Measurements from ENCODE around the gene EPHB1.

EPHB1 gene

DNA sequence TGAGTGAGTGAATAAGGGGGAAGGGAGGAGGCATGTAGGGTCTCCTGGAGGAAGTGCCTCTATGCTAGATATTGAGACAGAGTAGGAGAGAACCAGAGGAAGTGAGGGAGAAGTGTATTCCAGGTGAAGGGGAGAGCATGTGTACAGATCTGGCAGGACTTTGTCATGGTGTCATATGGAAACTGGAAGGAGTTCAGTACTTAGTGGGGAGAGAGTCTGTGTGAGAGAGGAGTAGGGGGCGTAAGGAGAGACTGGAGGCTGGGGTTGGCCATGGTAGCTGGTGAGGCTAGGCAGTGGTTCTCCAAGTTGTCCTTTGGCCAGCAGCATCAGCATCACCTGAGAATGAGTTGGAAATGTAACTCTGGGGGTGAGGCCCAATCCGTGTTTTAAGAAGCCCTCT lies 29.6 kb upstream of the EPHB1 start:
- Histone ChIP-seq H3K36me3 (ENCODE audit: control insufficient read depth in 1 of 2, insufficient read depth in 2 of 2, low read depth in 1 of 2, low read length in 2 of 2) (no peaks in the 10 kb centered on the region), H3K79me1 (replicated peaks; ENCODE audit: low read length, poor library complexity, severe bottlenecking) (no peaks in the 10 kb centered on the region), H2BK15ac (ENCODE audit: low read depth, poor library complexity, severe bottlenecking) (no peak overlapping the region), H3K27me3 (ENCODE audit: control insufficient read depth in 1 of 2, insufficient read depth in 1 of 2, low read length in 2 of 2) (peaks cover 0 to 12% of the 10 kb centered on the region in 2 experiments), H3K4me1 (ENCODE audit: control insufficient read depth, insufficient read depth, low read depth, low read length) (no peaks in the 10 kb centered on the region), H2BK120ac (ENCODE audit: low read depth, low read length) (no peak overlapping the region), H3K9me3 (ENCODE audit: control insufficient read depth, low read length) (peaks cover 13% of the 10 kb centered on the region), H3K18ac (ENCODE audit: low read depth in 1 of 2, low read length in 2 of 2) (no peak overlapping the region), H4K8ac (ENCODE audit: low read length) (no peak overlapping the region), H2BK12ac (ENCODE audit: low read length in 2 of 2) (no peak overlapping the region), H3K14ac (ENCODE audit: low read length in 2 of 2) (no peak overlapping the region), H2AFZ (ENCODE audit: low read depth, low read length) (no peak overlapping the region), H2BK5ac (ENCODE audit: low read depth, low read length, poor library complexity, severe bottlenecking) (no peak overlapping the region), H4K91ac (ENCODE audit: low read length) (no peak overlapping the region), H3K23ac (ENCODE audit: low read length in 2 of 2) (no peak overlapping the region), H2AK5ac (ENCODE audit: low read length, severe bottlenecking) (no peak overlapping the region), H3K9ac (ENCODE audit: low read length) (no peak overlapping the region), H3K4me3 (ENCODE audit: insufficient read depth in 1 of 2, low read depth in 1 of 2, low read length in 2 of 2) (no peak overlapping the region), H3K4ac (ENCODE audit: low read depth in 1 of 2, low read length in 2 of 2) (no peak overlapping the region), H3K4me2 (ENCODE audit: low read length, poor library complexity, severe bottlenecking) (no peak overlapping the region), H3K27ac (ENCODE audit: low read length, poor library complexity, severe bottlenecking) (no peak overlapping the region)
- 76% methylated on average over 2 of the region's 2 CpGs for WGBS
- DNase-seq: no peak

DNA sequence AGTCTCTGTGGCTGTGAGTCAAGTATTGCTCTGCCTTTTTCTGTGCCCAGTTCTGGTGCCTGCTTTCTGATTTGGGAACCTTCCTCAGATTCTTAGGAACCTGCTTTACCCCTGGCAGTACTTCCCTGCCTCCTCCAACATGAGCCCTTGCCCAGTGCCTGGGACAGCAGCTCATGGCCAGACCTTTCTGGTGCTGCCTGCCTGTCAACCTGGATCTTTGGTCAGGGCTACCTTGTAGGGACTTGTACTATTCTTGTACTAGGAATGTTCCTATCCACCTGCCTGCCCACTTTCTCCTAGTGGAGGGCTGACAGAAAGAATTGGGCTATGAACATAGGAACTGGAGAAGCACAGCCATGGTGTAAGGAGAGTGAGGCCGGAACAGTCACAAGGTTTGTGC lies 28.8 kb upstream of the EPHB1 start:
- Histone ChIP-seq H2BK5ac (ENCODE audit: low read depth, low read length, poor library complexity, severe bottlenecking) (no peak overlapping the region), H3K14ac (ENCODE audit: low read length in 2 of 2) (no peak overlapping the region), H2BK15ac (ENCODE audit: low read depth, poor library complexity, severe bottlenecking) (no peak overlapping the region), H3K4me3 (ENCODE audit: insufficient read depth in 1 of 2, low read depth in 1 of 2, low read length in 2 of 2) (no peak overlapping the region), H3K9me3 (ENCODE audit: control insufficient read depth, low read length) (peaks cover 13% of the 10 kb centered on the region), H3K18ac (ENCODE audit: low read depth in 1 of 2, low read length in 2 of 2) (no peak overlapping the region), H2BK120ac (ENCODE audit: low read depth, low read length) (no peak overlapping the region), H4K91ac (ENCODE audit: low read length) (no peak overlapping the region), H3K4ac (ENCODE audit: low read depth in 1 of 2, low read length in 2 of 2) (no peak overlapping the region), H4K8ac (ENCODE audit: low read length) (no peak overlapping the region), H3K23ac (ENCODE audit: low read length in 2 of 2) (no peak overlapping the region), H2BK12ac (ENCODE audit: low read length in 2 of 2) (no peak overlapping the region), H3K4me1 (ENCODE audit: control insufficient read depth, insufficient read depth, low read depth, low read length) (no peaks in the 10 kb centered on the region), H2AFZ (ENCODE audit: low read depth, low read length) (no peak overlapping the region), H3K27me3 (ENCODE audit: control insufficient read depth in 1 of 2, insufficient read depth in 1 of 2, low read length in 2 of 2) (peaks cover 0 to 12% of the 10 kb centered on the region in 2 experiments), H3K27ac (ENCODE audit: low read length, poor library complexity, severe bottlenecking) (no peak overlapping the region), H3K36me3 (ENCODE audit: control insufficient read depth in 1 of 2, insufficient read depth in 2 of 2, low read depth in 1 of 2, low read length in 2 of 2) (no peaks in the 10 kb centered on the region), H3K4me2 (ENCODE audit: low read length, poor library complexity, severe bottlenecking) (no peak overlapping the region), H2AK5ac (ENCODE audit: low read length, severe bottlenecking) (no peak overlapping the region), H3K9ac (ENCODE audit: low read length) (no peak overlapping the region), H3K79me1 (replicated peaks; ENCODE audit: low read length, poor library complexity, severe bottlenecking) (no peaks in the 10 kb centered on the region)
- DNase-seq: no peak
- WGBS: 56% methylated on average over 1 of the region's 1 CpG

DNA sequence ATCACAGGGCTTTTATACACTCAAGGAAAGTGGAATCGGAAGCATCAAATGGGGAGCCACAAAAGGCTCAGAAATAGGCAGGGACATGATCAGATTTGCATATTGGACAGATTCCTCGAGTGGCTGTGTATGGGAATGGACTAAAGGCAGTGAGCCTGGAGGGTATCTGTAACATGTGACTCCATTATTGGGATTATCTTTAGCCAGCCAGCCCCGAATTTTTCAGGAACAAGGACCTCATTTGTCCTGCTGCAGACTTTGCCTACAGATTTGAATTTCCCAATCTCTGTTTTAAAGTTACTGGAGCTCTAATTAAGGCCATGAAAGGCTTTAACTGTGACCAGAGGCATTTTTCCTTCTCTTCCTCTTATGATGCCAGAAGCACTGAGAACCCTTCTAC lies 26.9 kb upstream of the EPHB1 start:
- WGBS: 47% methylated on average over 3 of the region's 3 CpGs
- Histone ChIP-seq H2AFZ (ENCODE audit: low read depth, low read length) (no peak overlapping the region), H3K79me1 (replicated peaks; ENCODE audit: low read length, poor library complexity, severe bottlenecking) (no peaks in the 10 kb centered on the region), H3K4me3 (ENCODE audit: insufficient read depth in 1 of 2, low read depth in 1 of 2, low read length in 2 of 2) (no peak overlapping the region), H2BK12ac (ENCODE audit: low read length in 2 of 2) (no peak overlapping the region), H3K27me3 (ENCODE audit: control insufficient read depth in 1 of 2, insufficient read depth in 1 of 2, low read length in 2 of 2) (peaks cover 0 to 10% of the 10 kb centered on the region in 2 experiments), H3K4ac (ENCODE audit: low read depth in 1 of 2, low read length in 2 of 2) (no peak overlapping the region), H3K18ac (ENCODE audit: low read depth in 1 of 2, low read length in 2 of 2) (no peak overlapping the region), H3K23ac (ENCODE audit: low read length in 2 of 2) (no peak overlapping the region), H3K4me2 (ENCODE audit: low read length, poor library complexity, severe bottlenecking) (no peak overlapping the region), H3K4me1 (ENCODE audit: control insufficient read depth, insufficient read depth, low read depth, low read length) (no peaks in the 10 kb centered on the region), H3K9me3 (ENCODE audit: control insufficient read depth, low read length) (peaks cover 13% of the 10 kb centered on the region), H3K9ac (ENCODE audit: low read length) (no peak overlapping the region), H2BK15ac (ENCODE audit: low read depth, poor library complexity, severe bottlenecking) (no peak overlapping the region), H4K8ac (ENCODE audit: low read length) (no peak overlapping the region), H3K36me3 (ENCODE audit: control insufficient read depth in 1 of 2, insufficient read depth in 2 of 2, low read depth in 1 of 2, low read length in 2 of 2) (no peaks in the 10 kb centered on the region), H3K14ac (ENCODE audit: low read length in 2 of 2) (no peak overlapping the region), H2BK5ac (ENCODE audit: low read depth, low read length, poor library complexity, severe bottlenecking) (no peak overlapping the region), H2AK5ac (ENCODE audit: low read length, severe bottlenecking) (no peak overlapping the region), H3K27ac (ENCODE audit: low read length, poor library complexity, severe bottlenecking) (no peak overlapping the region), H4K91ac (ENCODE audit: low read length) (no peak overlapping the region), H2BK120ac (ENCODE audit: low read depth, low read length) (no peak overlapping the region)
- DNase-seq: no peak

DNA sequence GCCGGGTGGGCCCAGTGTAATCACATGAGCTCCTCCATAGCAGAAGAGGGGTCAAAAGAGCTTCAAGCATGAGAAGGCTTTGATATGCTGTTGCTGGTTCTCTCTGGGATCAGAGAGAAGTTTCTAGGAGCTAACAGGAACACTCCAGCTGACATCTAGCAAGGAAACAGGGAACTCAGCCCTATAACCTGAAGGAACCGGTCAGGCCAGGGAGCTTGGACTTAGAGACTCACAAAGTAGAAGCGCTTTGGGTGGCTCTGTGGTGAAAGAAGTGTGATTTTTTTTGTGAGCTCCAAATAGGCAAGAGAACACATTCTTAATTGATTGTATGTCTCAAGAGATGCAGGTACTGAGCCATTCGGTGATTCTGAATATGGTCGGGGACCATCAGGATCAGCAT lies 26.2 kb upstream of the EPHB1 start:
- H3K79me1 ChIP-seq (replicated peaks; ENCODE audit: low read length, poor library complexity, severe bottlenecking): no peaks in the 10 kb centered on the region
- no peak overlapping the region for H3K4me2 ChIP-seq (ENCODE audit: low read length, poor library complexity, severe bottlenecking)
- H3K4me1 ChIP-seq (ENCODE audit: control insufficient read depth, insufficient read depth, low read depth, low read length): no peaks in the 10 kb centered on the region
- no peak overlapping the region for H4K8ac ChIP-seq (ENCODE audit: low read length)
- H3K4me3 ChIP-seq (ENCODE audit: insufficient read depth in 1 of 2, low read depth in 1 of 2, low read length in 2 of 2): no peak overlapping the region
- H2BK120ac ChIP-seq (ENCODE audit: low read depth, low read length): no peak overlapping the region
- DNase-seq: no peak
- no peak overlapping the region for H2BK15ac ChIP-seq (ENCODE audit: low read depth, poor library complexity, severe bottlenecking)
- no peaks in the 10 kb centered on the region for H3K36me3 ChIP-seq (ENCODE audit: control insufficient read depth in 1 of 2, insufficient read depth in 2 of 2, low read depth in 1 of 2, low read length in 2 of 2)
- no peak overlapping the region for H2BK12ac ChIP-seq (ENCODE audit: low read length in 2 of 2)
- no peak overlapping the region for H2BK5ac ChIP-seq (ENCODE audit: low read depth, low read length, poor library complexity, severe bottlenecking)
- H2AK5ac ChIP-seq (ENCODE audit: low read length, severe bottlenecking): no peak overlapping the region
- no peak overlapping the region for H3K14ac ChIP-seq (ENCODE audit: low read length in 2 of 2)
- WGBS: 85% methylated on average over 4 of the region's 5 CpGs
- H3K18ac ChIP-seq (ENCODE audit: low read depth in 1 of 2, low read length in 2 of 2): no peak overlapping the region
- H3K4ac ChIP-seq (ENCODE audit: low read depth in 1 of 2, low read length in 2 of 2): no peak overlapping the region
- H3K9me3 ChIP-seq (ENCODE audit: control insufficient read depth, low read length): peaks cover 7% of the 10 kb centered on the region
- H3K27ac ChIP-seq (ENCODE audit: low read length, poor library complexity, severe bottlenecking): no peak overlapping the region
- H4K91ac ChIP-seq (ENCODE audit: low read length): no peak overlapping the region
- H3K23ac ChIP-seq (ENCODE audit: low read length in 2 of 2): no peak overlapping the region
- no peak overlapping the region for H2AFZ ChIP-seq (ENCODE audit: low read depth, low read length)
- H3K9ac ChIP-seq (ENCODE audit: low read length): no peak overlapping the region
- peaks cover 0 to 15% of the 10 kb centered on the region in 2 experiments for H3K27me3 ChIP-seq (ENCODE audit: control insufficient read depth in 1 of 2, insufficient read depth in 1 of 2, low read length in 2 of 2)
